ENCODE measurements around the gene PREX1. TPM values are rescaled to one million over a fixed set of nuclear protein-coding genes. Genes with fewer than 3 reads are reported as not detected.
A peak's percentile ranks its signal among the peaks of the same experiment; 100 is the strongest.
"Not testable (repeated sequence)": the region's sequence is repeated elsewhere in the genome, so short reads cannot be mapped to it uniquely, and the experiment has no call there.

PREX1 gene
- total RNA-seq, 1 donor from 2014 or later = 15.8 TPM

GRCh38 chr20:48774696-48775095 lies 53.1 kb downstream of the PREX1 start:
- no peak for DNase-seq

- DNase-seq = no peak
Observed at GRCh38 chr20:48773837-48774418, 53.9 kb downstream of the PREX1 start.

- DNase-seq = no peak
Observed at GRCh38 chr20:48772183-48772976, 55.4 kb downstream of the PREX1 start.

GRCh38 chr20:48771542-48771941 lies 56.3 kb downstream of the PREX1 start:
- DNase-seq = peak; percentile 17

- DNase-seq = no peak
Observed at GRCh38 chr20:48770700-48771442, 56.9 kb downstream of the PREX1 start.

GRCh38 chr20:48769069-48769983 lies 58.5 kb downstream of the PREX1 start:
- DNase-seq = no peak

- DNase-seq = no peak
Observed at GRCh38 chr20:48766961-48767960, 60.5 kb downstream of the PREX1 start.

GRCh38 chr20:48766205-48766604 lies 61.6 kb downstream of the PREX1 start:
- no peak for DNase-seq

GRCh38 chr20:48765359-48765758 lies 62.4 kb downstream of the PREX1 start:
- DNase-seq = no peak

- DNase-seq = no peak
Observed at GRCh38 chr20:48763216-48763914, 64.4 kb downstream of the PREX1 start.

- no peak for DNase-seq
Observed at GRCh38 chr20:48761874-48762273, 65.9 kb downstream of the PREX1 start.

GRCh38 chr20:48761023-48761785 lies 66.6 kb downstream of the PREX1 start:
- no peak for DNase-seq

- no peak for DNase-seq
Observed at GRCh38 chr20:48760403-48760983, 67.3 kb downstream of the PREX1 start.

- DNase-seq = no peak
Observed at GRCh38 chr20:48759631-48760245, 68.1 kb downstream of the PREX1 start.

- no peak for DNase-seq
Observed at GRCh38 chr20:48758206-48758820, 69.5 kb downstream of the PREX1 start.

GRCh38 chr20:48756774-48757173 lies 71.0 kb downstream of the PREX1 start:
- DNase-seq = not testable (repeated sequence)

- DNase-seq = no peak
Observed at GRCh38 chr20:48754292-48754691, 73.5 kb downstream of the PREX1 start.

- no peak for DNase-seq
Observed at GRCh38 chr20:48752963-48753362, 74.8 kb downstream of the PREX1 start.

Measured in skin of body (tissue), 2 donors.